Measurements from ENCODE around the gene HSPB2. TPM values are rescaled to one million over a fixed set of nuclear protein-coding genes. Genes with fewer than 3 reads are reported as not detected.

HSPB2 gene
- total and polyA plus RNA-seq, 5 donors from 2014 or later: not detected

DNA sequence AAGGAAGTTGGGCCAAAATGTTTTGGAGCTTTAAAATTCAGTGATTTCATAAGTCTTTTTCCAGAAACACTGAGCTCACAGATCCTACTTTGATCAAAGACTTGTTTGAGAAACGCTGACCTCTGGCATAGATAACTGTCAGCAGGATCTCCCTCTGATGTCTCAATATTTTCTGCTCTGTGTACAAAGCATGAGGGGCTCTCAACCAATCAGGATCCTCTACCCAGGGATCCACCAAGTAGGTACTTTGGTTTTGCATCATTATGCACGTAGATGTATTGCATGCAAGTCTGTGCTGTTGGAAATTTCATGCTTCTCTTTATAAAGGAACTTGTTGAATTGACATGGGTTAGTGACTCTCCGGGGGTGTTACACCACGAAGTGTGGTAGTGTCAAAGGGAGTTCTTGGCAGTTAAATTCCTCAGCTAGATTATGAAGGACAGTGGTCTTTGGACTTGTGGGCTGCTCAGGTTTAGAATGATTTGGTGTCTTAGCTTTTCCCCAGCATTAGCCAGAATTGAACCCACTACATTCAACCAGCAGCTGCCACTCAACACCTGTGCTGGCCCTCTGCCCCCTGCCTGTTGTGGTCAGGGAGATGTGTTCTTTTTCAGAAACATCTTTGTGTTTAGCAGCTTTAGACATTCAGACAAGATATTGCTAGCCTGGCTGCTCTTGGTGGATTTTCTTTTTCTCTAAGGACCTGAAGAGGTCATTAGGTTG lies 22.9 kb downstream of the HSPB2 start:
- H3K9me3 Mint-ChIP-seq: no peaks in the 10 kb centered on the region
- no peak for ATAC-seq (ENCODE audit: low read depth in 2 of 2)
- Histone ChIP-seq H3K4me3 (ENCODE audit: low read depth, low read length) (no peak overlapping the region), H3K27me3 (ENCODE audit: control insufficient read depth, insufficient read depth, low read length) (no peaks in the 10 kb centered on the region), H3K4me1 (ENCODE audit: control insufficient read depth, insufficient read depth, low read length, poor library complexity, severe bottlenecking) (peaks cover 33% of the 10 kb centered on the region), H3K36me3 (ENCODE audit: control insufficient read depth, insufficient read depth, low read length) (no peaks in the 10 kb centered on the region), H3K9me3 (ENCODE audit: control insufficient read depth in 2 of 2, low read length in 2 of 2) (no peaks in the 10 kb centered on the region), H3K27ac (ENCODE audit: insufficient read depth, low read length, poor library complexity, severe bottlenecking) (no peak overlapping the region)
- peaks cover 13 to 43% (median 24%) of the 10 kb centered on the region in 4 donors for H3K4me1 Mint-ChIP-seq
- H3K4me3 Mint-ChIP-seq: peak overlapping the region in 2 of 4 donors; percentile 83 to 88
- H3K27me3 Mint-ChIP-seq: peaks cover 21% of the 10 kb centered on the region
- no peaks in the 10 kb centered on the region for H3K36me3 Mint-ChIP-seq
- H3K27ac Mint-ChIP-seq: peak overlapping the region in 1 of 3 donors; percentile 8
- DNase-seq: peak in 1 of 3 donors; percentile 20

DNA sequence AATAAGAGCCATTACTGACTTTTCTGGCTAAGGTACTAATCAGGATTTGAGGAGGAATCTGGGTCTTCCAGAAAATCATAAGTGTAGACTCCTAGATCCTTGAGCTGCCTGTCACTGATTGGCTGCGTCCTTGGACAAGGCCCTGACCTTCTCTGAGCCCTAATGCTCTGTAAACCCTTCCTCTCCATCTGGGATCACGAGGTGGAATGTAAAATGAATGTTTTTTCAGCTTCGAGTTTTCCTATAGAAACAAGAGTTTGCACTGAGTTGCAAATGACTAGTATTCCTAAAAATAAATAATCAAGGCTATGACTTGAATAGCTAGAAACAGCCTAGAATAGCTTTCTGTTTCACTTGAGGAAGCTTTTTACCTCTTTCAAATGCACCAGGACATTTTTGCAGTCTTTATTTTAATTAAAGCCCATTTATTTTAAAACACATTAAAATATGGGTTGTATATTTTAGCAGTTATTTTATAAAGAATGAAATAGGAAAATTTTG lies 23.6 kb downstream of the HSPB2 start:
- Mint-ChIP-seq H3K36me3 (no peaks in the 10 kb centered on the region), H3K27me3 (peaks cover 21% of the 10 kb centered on the region), H3K4me1 (peaks cover 13 to 43% (median 24%) of the 10 kb centered on the region in 4 donors), H3K4me3 (peak overlapping the region; percentile 83 to 92 (median 88)), H3K27ac (peak overlapping the region in 2 of 3 donors; percentile 85 to 89), H3K9me3 (no peaks in the 10 kb centered on the region)
- Histone ChIP-seq H3K27ac (ENCODE audit: insufficient read depth, low read length, poor library complexity, severe bottlenecking) (no peak overlapping the region), H3K9me3 (ENCODE audit: control insufficient read depth in 2 of 2, low read length in 2 of 2) (no peaks in the 10 kb centered on the region), H3K27me3 (ENCODE audit: control insufficient read depth, insufficient read depth, low read length) (no peaks in the 10 kb centered on the region), H3K36me3 (ENCODE audit: control insufficient read depth, insufficient read depth, low read length) (no peaks in the 10 kb centered on the region), H3K4me3 (ENCODE audit: low read depth, low read length) (peak overlapping the region; percentile 70), H3K4me1 (ENCODE audit: control insufficient read depth, insufficient read depth, low read length, poor library complexity, severe bottlenecking) (peaks cover 33% of the 10 kb centered on the region)
- DNase-seq (no peak), ATAC-seq (ENCODE audit: low read depth in 2 of 2) (no peak)

GRCh38 chr11:111937461-111937769 lies 24.9 kb downstream of the HSPB2 start:
- no peak overlapping the region for H3K27ac ChIP-seq (ENCODE audit: insufficient read depth, low read length, poor library complexity, severe bottlenecking)
- H3K36me3 ChIP-seq (ENCODE audit: control insufficient read depth, insufficient read depth, low read length): no peaks in the 10 kb centered on the region
- Mint-ChIP-seq H3K27me3 (peaks cover 16% of the 10 kb centered on the region), H3K36me3 (no peaks in the 10 kb centered on the region), H3K4me3 (peak overlapping the region; percentile 76 to 89 (median 80)), H3K9me3 (no peaks in the 10 kb centered on the region), H3K27ac (peak overlapping the region in 2 of 3 donors; percentile 51 to 73), H3K4me1 (peaks cover 13 to 36% (median 24%) of the 10 kb centered on the region in 4 donors)
- no peak for ATAC-seq (ENCODE audit: low read depth in 2 of 2)
- H3K9me3 ChIP-seq (ENCODE audit: control insufficient read depth in 2 of 2, low read length in 2 of 2): no peaks in the 10 kb centered on the region
- peaks cover 26% of the 10 kb centered on the region for H3K4me1 ChIP-seq (ENCODE audit: control insufficient read depth, insufficient read depth, low read length, poor library complexity, severe bottlenecking)
- peak in 1 of 3 donors; percentile 16 for DNase-seq
- no peaks in the 10 kb centered on the region for H3K27me3 ChIP-seq (ENCODE audit: control insufficient read depth, insufficient read depth, low read length)
- no peak overlapping the region for H3K4me3 ChIP-seq (ENCODE audit: low read depth, low read length)

DNA sequence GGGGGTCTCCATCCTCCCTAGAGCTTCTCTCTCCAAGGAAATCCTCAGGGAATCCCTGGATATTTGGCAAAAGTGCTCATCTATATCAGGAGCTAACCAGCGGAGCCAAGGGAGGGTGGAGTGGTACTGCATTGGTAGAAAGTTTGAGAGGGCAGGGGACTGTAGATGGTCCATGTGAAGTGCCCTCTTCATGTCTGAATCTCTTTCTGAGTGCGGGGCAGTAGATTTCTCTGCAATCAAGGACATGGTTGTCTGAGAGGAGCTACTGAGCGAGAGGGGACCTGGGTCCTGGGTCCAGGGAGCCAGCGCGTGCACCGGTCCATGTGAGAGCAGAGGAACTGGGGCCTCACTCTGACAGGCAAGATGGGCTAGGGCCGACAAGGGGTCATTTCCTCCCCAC lies 25.3 kb downstream of the HSPB2 start:
- Mint-ChIP-seq H3K27ac (peak overlapping the region; percentile 51 to 87 (median 73)), H3K36me3 (no peaks in the 10 kb centered on the region), H3K9me3 (no peaks in the 10 kb centered on the region), H3K4me1 (peaks cover 13 to 31% (median 21%) of the 10 kb centered on the region in 4 donors), H3K27me3 (peaks cover 13% of the 10 kb centered on the region), H3K4me3 (peak overlapping the region; percentile 76 to 89 (median 80))
- DNase-seq (peak in 1 of 3 donors; percentile 14), ATAC-seq (ENCODE audit: low read depth in 2 of 2) (no peak)
- no peaks in the 10 kb centered on the region for H3K27me3 ChIP-seq (ENCODE audit: control insufficient read depth, insufficient read depth, low read length)
- H3K27ac ChIP-seq (ENCODE audit: insufficient read depth, low read length, poor library complexity, severe bottlenecking): no peak overlapping the region
- H3K9me3 ChIP-seq (ENCODE audit: control insufficient read depth in 2 of 2, low read length in 2 of 2): no peaks in the 10 kb centered on the region
- H3K4me1 ChIP-seq (ENCODE audit: control insufficient read depth, insufficient read depth, low read length, poor library complexity, severe bottlenecking): peaks cover 26% of the 10 kb centered on the region
- H3K36me3 ChIP-seq (ENCODE audit: control insufficient read depth, insufficient read depth, low read length): no peaks in the 10 kb centered on the region
- H3K4me3 ChIP-seq (ENCODE audit: low read depth, low read length): no peak overlapping the region

- Histone ChIP-seq H3K4me3 (ENCODE audit: low read depth, low read length) (peak overlapping the region; percentile 38), H3K27me3 (ENCODE audit: control insufficient read depth, insufficient read depth, low read length) (no peaks in the 10 kb centered on the region), H3K36me3 (ENCODE audit: control insufficient read depth, insufficient read depth, low read length) (no peaks in the 10 kb centered on the region), H3K9me3 (ENCODE audit: control insufficient read depth in 2 of 2, low read length in 2 of 2) (no peaks in the 10 kb centered on the region), H3K27ac (ENCODE audit: insufficient read depth, low read length, poor library complexity, severe bottlenecking) (no peak overlapping the region), H3K4me1 (ENCODE audit: control insufficient read depth, insufficient read depth, low read length, poor library complexity, severe bottlenecking) (peaks cover 26% of the 10 kb centered on the region)
- Mint-ChIP-seq H3K4me1 (peaks cover 13 to 31% (median 21%) of the 10 kb centered on the region in 4 donors), H3K9me3 (no peaks in the 10 kb centered on the region), H3K4me3 (peak overlapping the region; percentile 76 to 89 (median 80)), H3K27ac (peak overlapping the region; percentile 72 to 87 (median 75)), H3K36me3 (no peaks in the 10 kb centered on the region), H3K27me3 (peaks cover 13% of the 10 kb centered on the region)
- peak in 1 of 3 donors; percentile 71 for DNase-seq
- peak; percentile 48 to 72 for ATAC-seq (ENCODE audit: low read depth in 2 of 2)
Observed at GRCh38 chr11:111938687-111939160, 26.2 kb downstream of the HSPB2 start.

DNA sequence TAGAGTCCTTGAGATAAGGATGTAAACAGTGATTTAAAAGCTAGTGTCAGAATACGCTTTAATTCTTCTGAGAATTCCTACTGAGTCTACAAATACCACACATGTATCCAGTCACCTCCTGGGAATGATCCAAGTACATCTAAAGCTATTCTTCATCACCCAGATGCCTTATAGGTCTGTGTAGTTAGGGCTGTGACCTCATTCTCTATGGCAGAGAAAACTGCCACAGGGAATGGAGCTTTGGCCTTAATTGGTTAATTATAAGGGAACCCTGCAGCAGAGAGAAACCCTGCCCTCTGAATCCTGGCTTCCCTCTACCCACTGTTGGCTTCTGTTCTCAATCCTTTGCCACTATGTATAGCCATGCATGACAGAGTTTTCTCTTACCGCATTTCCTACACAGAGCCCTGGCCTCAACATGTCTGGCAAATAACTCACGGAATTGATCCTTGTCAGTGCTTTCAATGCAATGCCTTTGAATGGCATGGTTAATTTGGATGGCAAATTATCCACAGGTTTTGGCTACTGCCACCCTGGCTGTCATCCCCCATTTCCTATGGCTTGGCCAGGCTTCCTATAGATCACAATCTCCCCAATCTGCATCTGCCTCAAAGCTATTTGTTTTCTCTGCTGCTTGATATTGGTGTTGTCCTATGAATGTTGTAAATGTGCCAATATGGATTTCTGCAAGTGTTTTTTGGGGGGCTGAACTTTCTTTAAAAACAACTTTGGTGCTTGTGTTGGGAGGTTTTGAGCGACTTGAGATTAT lies 27.5 kb downstream of the HSPB2 start:
- DNase-seq: no peak
- peaks cover 26% of the 10 kb centered on the region for H3K4me1 ChIP-seq (ENCODE audit: control insufficient read depth, insufficient read depth, low read length, poor library complexity, severe bottlenecking)
- H3K27me3 ChIP-seq (ENCODE audit: control insufficient read depth, insufficient read depth, low read length): no peaks in the 10 kb centered on the region
- H3K27ac ChIP-seq (ENCODE audit: insufficient read depth, low read length, poor library complexity, severe bottlenecking): no peak overlapping the region
- no peaks in the 10 kb centered on the region for H3K36me3 ChIP-seq (ENCODE audit: control insufficient read depth, insufficient read depth, low read length)
- H3K4me3 Mint-ChIP-seq: no peak overlapping the region
- no peak for ATAC-seq (ENCODE audit: low read depth in 2 of 2)
- H3K4me1 Mint-ChIP-seq: peaks cover 18 to 36% (median 25%) of the 10 kb centered on the region in 4 donors
- no peak overlapping the region for H3K4me3 ChIP-seq (ENCODE audit: low read depth, low read length)
- no peaks in the 10 kb centered on the region for H3K36me3 Mint-ChIP-seq
- H3K9me3 ChIP-seq (ENCODE audit: control insufficient read depth in 2 of 2, low read length in 2 of 2): no peaks in the 10 kb centered on the region
- H3K27ac Mint-ChIP-seq: no peak overlapping the region
- no peaks in the 10 kb centered on the region for H3K9me3 Mint-ChIP-seq
- H3K27me3 Mint-ChIP-seq: peaks cover 13% of the 10 kb centered on the region

GRCh38 chr11:111941963-111942362 lies 29.4 kb downstream of the HSPB2 start:
- no peak overlapping the region for H3K27ac Mint-ChIP-seq
- no peaks in the 10 kb centered on the region for H3K9me3 Mint-ChIP-seq

More at GRCh38 chr11:111941963-111942362, 29.4 kb downstream of the HSPB2 start:
- no peaks in the 10 kb centered on the region for H3K36me3 ChIP-seq (ENCODE audit: control insufficient read depth, insufficient read depth, low read length)
- no peak overlapping the region for H3K4me3 Mint-ChIP-seq
- no peaks in the 10 kb centered on the region for H3K9me3 ChIP-seq (ENCODE audit: control insufficient read depth in 2 of 2, low read length in 2 of 2)
- no peak overlapping the region for H3K27ac ChIP-seq (ENCODE audit: insufficient read depth, low read length, poor library complexity, severe bottlenecking)
- H3K36me3 Mint-ChIP-seq: no peaks in the 10 kb centered on the region
- no peaks in the 10 kb centered on the region for H3K27me3 ChIP-seq (ENCODE audit: control insufficient read depth, insufficient read depth, low read length)
- ATAC-seq (ENCODE audit: low read depth in 2 of 2): no peak
- H3K27me3 Mint-ChIP-seq: peaks cover 13% of the 10 kb centered on the region
- no peak for DNase-seq
- H3K4me1 Mint-ChIP-seq: peaks cover 18 to 28% (median 22%) of the 10 kb centered on the region in 4 donors
- no peak overlapping the region for H3K4me3 ChIP-seq (ENCODE audit: low read depth, low read length)
- H3K4me1 ChIP-seq (ENCODE audit: control insufficient read depth, insufficient read depth, low read length, poor library complexity, severe bottlenecking): peaks cover 21% of the 10 kb centered on the region

Data from CD4-positive, CD25-positive, alpha-beta regulatory T cell (primary cell).